T-helper 2 cell (primary cell): ENCODE results near the gene GSAP.
"Not testable (repeated sequence)": the region's sequence is repeated elsewhere in the genome, so short reads cannot be mapped to it uniquely, and the experiment has no call there.

ENCODE experiments used
- DNase-seq, 5 experiments: peaks; one replicate each; pipeline versions ENCODE4 v3.0.0 to v3.0.0-alpha.2; 2012 to 2022

Gene GSAP

DNA sequence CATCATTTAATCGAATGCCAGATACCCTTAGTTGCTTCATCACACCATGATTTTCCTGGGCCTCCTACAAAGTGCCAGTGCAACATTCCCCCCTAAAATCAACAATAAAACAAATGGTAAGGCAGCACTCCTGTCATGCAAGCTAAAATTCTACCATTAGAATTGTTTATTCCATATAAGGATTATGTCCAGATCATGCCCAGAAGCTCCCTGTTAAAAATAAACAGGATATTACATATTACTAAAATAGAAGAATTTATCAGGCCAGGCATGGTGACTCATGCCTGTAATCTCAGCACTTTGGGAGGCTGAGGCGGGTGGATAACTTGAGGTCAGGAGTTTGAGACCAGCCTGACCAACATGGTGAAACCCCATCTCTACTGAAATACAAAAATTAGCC is 140.5 kb downstream of the GSAP start:
- DNase-seq: not testable (repeated sequence)

DNA sequence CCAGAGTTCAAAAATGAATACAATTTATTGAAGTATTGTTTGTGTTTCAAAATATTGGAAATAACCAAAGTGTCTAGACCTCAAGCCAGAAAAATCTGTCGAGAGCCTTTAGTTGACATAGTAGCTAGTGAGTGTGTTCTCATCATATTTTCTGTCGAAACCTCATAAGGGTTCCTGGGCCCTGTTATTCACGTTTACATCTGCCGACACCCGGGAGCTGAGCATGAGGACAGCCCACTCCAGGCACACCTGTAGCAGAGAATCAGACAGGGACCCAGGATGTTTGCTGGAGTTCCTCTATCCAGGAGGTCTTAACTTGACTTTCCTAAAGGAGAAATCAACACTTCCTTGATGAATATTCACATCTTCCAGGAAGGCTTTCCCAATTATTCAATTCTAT is 144.4 kb downstream of the GSAP start:
- DNase-seq: no peak

DNA sequence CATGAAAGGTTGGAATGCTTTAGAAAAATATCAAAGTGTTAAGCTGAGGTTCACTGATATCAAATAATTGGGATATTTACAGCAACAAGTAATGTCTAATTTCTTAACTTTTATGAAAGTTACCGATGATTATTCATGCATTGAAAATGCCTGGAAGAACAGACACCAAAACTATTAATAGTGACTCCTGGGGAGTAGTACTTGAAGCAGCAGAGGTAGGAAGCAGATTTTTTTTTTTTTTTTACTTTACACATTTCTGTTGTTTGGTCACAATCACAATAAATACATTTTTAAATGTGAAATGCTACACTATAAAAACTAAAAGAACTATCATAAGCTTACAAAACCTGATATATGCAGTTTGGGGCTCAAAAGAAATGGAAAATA is 146.1 kb downstream of the GSAP start:
- no peak for DNase-seq

DNA sequence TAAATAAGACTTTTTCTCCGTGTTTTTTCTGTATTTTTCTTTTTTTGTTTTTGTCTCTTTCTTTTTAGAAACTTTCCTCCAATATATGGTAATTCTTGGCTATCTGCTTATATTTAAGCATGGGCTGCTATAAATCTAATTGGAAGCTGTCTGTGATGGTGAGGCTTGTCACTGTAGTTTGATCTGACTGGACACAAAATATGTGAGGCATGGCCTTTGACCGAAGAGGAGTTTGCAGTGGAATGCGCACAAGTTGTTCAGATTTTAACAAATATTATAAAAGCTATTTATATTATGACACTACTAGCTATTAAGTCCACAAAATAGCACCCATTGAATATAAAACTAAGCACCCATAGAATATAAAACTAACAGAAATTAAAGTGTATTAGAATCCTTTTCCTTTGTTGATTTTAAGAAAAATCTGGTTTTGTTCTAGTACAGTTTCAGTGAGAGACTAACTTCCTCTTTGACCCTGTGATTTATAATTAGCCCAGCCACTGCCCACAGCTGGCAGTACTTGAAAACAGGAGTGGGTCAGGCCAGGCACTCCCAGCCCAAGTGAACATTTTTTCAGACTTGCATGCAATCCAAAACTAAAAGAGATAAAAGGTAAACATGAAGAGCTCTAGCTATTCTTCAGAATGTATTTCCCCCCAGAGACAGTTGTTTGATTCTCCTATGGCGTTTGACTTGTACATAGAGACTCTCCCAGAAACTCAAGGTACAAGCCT is 146.6 kb downstream of the GSAP start:
- no peak for DNase-seq

DNA sequence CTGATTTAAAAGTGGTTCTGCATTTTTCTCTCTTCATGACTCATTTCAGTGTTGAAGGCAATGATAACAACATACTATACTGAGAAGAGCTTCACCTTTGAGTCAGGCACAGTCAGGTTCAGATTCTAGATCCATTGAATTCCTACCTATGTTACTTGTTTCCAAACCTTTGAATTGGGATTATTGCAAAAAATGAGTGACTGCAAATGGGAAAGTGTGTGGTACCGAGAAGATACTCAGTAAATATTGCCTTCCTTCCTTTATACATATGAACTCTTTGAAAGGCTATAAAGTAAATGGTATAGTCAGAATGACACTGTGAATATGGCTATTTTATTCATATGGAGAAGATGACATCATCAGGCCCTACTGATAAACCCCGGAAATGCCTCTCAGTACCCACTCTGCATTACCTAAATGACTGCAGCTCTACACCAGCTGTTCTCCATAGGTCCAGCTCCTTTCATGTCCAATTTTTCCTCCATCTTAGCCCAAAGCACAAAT is 149.8 kb downstream of the GSAP start:
- DNase-seq: peak in 1 of 5 experiments; percentile 87

DNA sequence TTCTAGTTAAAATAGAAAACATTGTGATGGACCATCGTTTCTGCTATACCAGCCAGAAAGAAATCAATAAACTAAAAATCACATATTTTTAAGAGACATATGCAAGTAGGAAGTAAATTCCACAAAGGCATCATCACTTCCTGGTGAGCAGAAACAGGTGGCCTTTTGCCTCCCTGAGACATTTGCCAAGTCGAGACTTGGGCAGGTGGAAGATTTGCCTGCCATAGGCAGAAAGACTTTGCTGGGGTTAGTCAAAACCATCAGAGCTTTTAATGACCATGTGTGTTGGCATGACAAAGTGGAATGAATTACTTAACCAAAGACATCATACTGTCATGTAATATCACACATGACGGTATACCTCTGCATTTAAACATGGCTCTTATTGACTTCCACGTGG is 150.5 kb downstream of the GSAP start:
- DNase-seq: peak in 1 of 5 experiments; percentile 21

DNA sequence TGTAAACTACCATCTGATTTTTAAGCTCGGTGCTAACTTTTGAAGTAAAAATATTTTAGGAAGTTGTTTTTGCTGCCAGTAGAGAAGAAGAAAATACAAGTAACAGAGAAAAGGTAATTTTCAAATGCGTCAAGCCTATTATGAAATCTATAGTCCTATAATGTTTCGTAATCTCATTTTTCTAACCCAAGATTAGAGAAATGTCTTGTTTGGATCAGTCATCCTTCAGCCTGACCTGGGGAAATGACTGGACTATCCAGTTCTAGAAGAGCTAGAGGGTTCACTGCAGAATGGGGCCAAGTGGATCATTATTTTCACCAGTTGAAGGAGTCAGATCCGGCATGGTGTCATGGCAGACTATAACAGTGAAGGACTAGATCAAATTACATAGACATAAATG is 153.8 kb downstream of the GSAP start:
- DNase-seq: no peak
